Measurements from ENCODE around the gene TPP1. TPM values are rescaled to one million over a fixed set of nuclear protein-coding genes. Genes with fewer than 3 reads are reported as not detected.

Gene TPP1
- total and polyA plus RNA-seq, 11 donors, result 38.5 to 169 (median 79.7) TPM

- DNase-seq, result no peak
- 70 to 81% (median 76%) methylated on average over 19 to 22 of the region's 22 CpGs for WGBS, 4 donors
Observed at GRCh38 chr11:6571434-6572008, 47.7 kb downstream of the TPP1 start.

GRCh38 chr11:6570691-6571427 lies 48.4 kb downstream of the TPP1 start:
- ATAC-seq (peak in 1 of 4 donors; percentile 4), DNase-seq (no peak)
- Histone ChIP-seq H3K27ac (no peak overlapping the region), H3K27me3 (no peaks in the 10 kb centered on the region), H3K36me3 (peaks cover 0 to 5% (median 0%) of the 10 kb centered on the region in 9 donors), H3K9me3 (no peaks in the 10 kb centered on the region), H3K4me3 (peak overlapping the region in 6 of 12 donors; percentile 15 to 36 (median 24)), H3K4me1 (peaks cover 0 to 24% (median 10%) of the 10 kb centered on the region in 12 donors)
- TF ChIP-seq POLR2A (IDR thresholded peaks at IDR 0.05) (no peak), CTCF (IDR thresholded peaks at IDR 0.05) (peak in 1 of 12 donors; percentile 8)
- intact Hi-C loops (cut with DNase I), result loop anchor here in 1 of 10 donors (1.0 kb wide), 1 partner anchor 30 kb away; no protein-coding TSS in a partner anchor
- WGBS, 4 donors, result 70 to 82% (median 80%) methylated on average over 36 to 62 of the region's 62 CpGs

More at GRCh38 chr11:6571434-6572008, 47.7 kb downstream of the TPP1 start:
- H3K27me3 ChIP-seq, result no peaks in the 10 kb centered on the region
- intact Hi-C loops (cut with DNase I), result loop anchor here in 1 of 10 donors (1.0 kb wide), 1 partner anchor 30 kb away; no protein-coding TSS in a partner anchor
- H3K4me3 ChIP-seq, result no peak overlapping the region
- peaks cover 0 to 5% (median 0%) of the 10 kb centered on the region in 9 donors for H3K36me3 ChIP-seq
- H3K4me1 ChIP-seq, result peaks cover 0 to 27% (median 17%) of the 10 kb centered on the region in 12 donors
- ATAC-seq, result no peak
- H3K27ac ChIP-seq, result no peak overlapping the region
- TF ChIP-seq CTCF (IDR thresholded peaks at IDR 0.05), result no peak
- TF ChIP-seq POLR2A (IDR thresholded peaks at IDR 0.05), result no peak
- no peaks in the 10 kb centered on the region for H3K9me3 ChIP-seq

GRCh38 chr11:6569706-6570105 lies 49.5 kb downstream of the TPP1 start:
- intact Hi-C loops (cut with DNase I), result no loop called here
- DNase-seq (no peak), ATAC-seq (no peak)
- TF ChIP-seq POLR2A (IDR thresholded peaks at IDR 0.05), result no peak
- no peak for TF ChIP-seq CTCF (IDR thresholded peaks at IDR 0.05)
- Histone ChIP-seq H3K4me3 (no peak overlapping the region), H3K4me1 (peaks cover 0 to 24% (median 9%) of the 10 kb centered on the region in 12 donors), H3K27me3 (no peaks in the 10 kb centered on the region), H3K9me3 (no peaks in the 10 kb centered on the region), H3K27ac (no peak overlapping the region), H3K36me3 (peaks cover 0 to 5% (median 0%) of the 10 kb centered on the region in 9 donors)
- WGBS, 4 donors, result 86 to 98% (median 89%) methylated on average over 5 of the region's 5 CpGs
